A673 (cell line): Measurements from ENCODE around the gene SIMC1. TPM values are rescaled to one million over a fixed set of nuclear protein-coding genes. Genes with fewer than 3 reads are reported as not detected.

Source experiments
- BruUV-seq: library from RNA; stranded (reverse); fragments of 400-500 nt; replicated peaks from 2 replicates; lab custom pipeline; 2021; lab: Mats Ljungman, UMichigan
- CTCF ChIA-PET: fragments of 300-600 bp; sonication (Branson Sonifier 250); formaldehyde crosslinking; loops from one replicate; lab custom pipeline; 2022; ENCODE audit warnings: antibody characterized with exemption; lab: Charles Lee
- POLR2A ChIA-PET: fragments of 300-600 bp; sonication (Branson Sonifier 250); formaldehyde crosslinking; loops from one replicate; lab custom pipeline; 2022; ENCODE audit warnings: antibody characterized with exemption; ENCODE audit not compliant: low non-redundant PET; lab: Charles Lee
- DNase-seq: peaks from one replicate; pipeline ENCODE4 v3.0.0-alpha.2; 2015; ENCODE audit warnings: low spot score
- H3K27ac ChIP-seq: fragments of 200-600 bp; sonication (generic); 2 replicates; pipeline ENCODE4 v1.5.1; 2016; ENCODE audit warnings: mixed run types, low read depth, mild to moderate bottlenecking, mixed read lengths, antibody characterized with exemption, low read length; ENCODE audit not compliant: poor library complexity, severe bottlenecking
- H3K27me3 ChIP-seq: fragments of 200-600 bp; sonication (generic); replicated peaks from 2 replicates; pipeline ENCODE4 v1.6.1; 2017; ENCODE audit warnings: mixed run types, low read depth, mild to moderate bottlenecking, mixed read lengths, antibody characterized with exemption, low read length; ENCODE audit not compliant: insufficient read depth, poor library complexity
- H3K36me3 ChIP-seq: fragments of 200-600 bp; sonication (generic); 2 replicates; pipeline ENCODE4 v1.6.1; 2016; ENCODE audit warnings: mixed run types, mild to moderate bottlenecking, mixed read lengths, antibody characterized with exemption, low read length; ENCODE audit not compliant: insufficient read depth, poor library complexity, severe bottlenecking
- H3K4me1 ChIP-seq: fragments of 200-600 bp; sonication (generic); 2 replicates; pipeline ENCODE4 v1.6.1; 2017; ENCODE audit warnings: mixed run types, mild to moderate bottlenecking, mixed read lengths, antibody characterized with exemption, low read length; ENCODE audit not compliant: insufficient read depth, poor library complexity, severe bottlenecking
- H3K4me3 ChIP-seq: fragments of 200-600 bp; sonication (generic); 2 replicates; pipeline ENCODE4 v1.5.1; 2016; ENCODE audit warnings: low read depth, mixed run types, mild to moderate bottlenecking, mixed read lengths, low read length; ENCODE audit not compliant: poor library complexity, severe bottlenecking
- H3K9me3 ChIP-seq: fragments of 200-600 bp; sonication (generic); 2 replicates; pipeline ENCODE4 v1.6.1; 2016; ENCODE audit warnings: mixed run types, low read depth, mild to moderate bottlenecking, mixed read lengths, antibody characterized with exemption, low read length; ENCODE audit not compliant: poor library complexity, severe bottlenecking
- CTCF ChIP-seq: fragments of 300-800, 200-600 bp; sonication (generic); conservative IDR thresholded peaks from 2 replicates; pipeline ENCODE4 v1.5.1; 2017; ENCODE audit warnings: low read depth, mild to moderate bottlenecking, antibody characterized with exemption, low read length, moderate library complexity, mixed read lengths
- EZH2 ChIP-seq: fragments of 200-600 bp; sonication (generic); IDR thresholded peaks from 2 replicates; pipeline ENCODE4 v1.6.1; 2017; ENCODE audit warnings: borderline replicate concordance, low read depth, mild to moderate bottlenecking, mixed read lengths, antibody characterized with exemption, low read length; ENCODE audit not compliant: poor library complexity, severe bottlenecking
- intact Hi-C: fragments of 100-400 bp; cut with micrococcal nuclease; formaldehyde crosslinking; loops from one replicate; pipeline ENCODE4 v1.10.0; 2022; ENCODE audit not compliant: unreplicated experiment
- total RNA-seq: library from RNA; stranded (reverse); gene quantifications from 2 replicates; pipeline ENCODE4 v1.2.3, GENCODE V29; 2021

The SIMC1 gene
- total RNA-seq, 1 experiment from 2014 or later: 26.6 TPM

- POLR2A ChIA-PET: no interaction called here
- Histone ChIP-seq H3K27me3 (no peaks in the 10 kb centered on the region), H3K4me3 (no peak overlapping the region), H3K36me3 (peaks cover 44% of the 10 kb centered on the region), H3K27ac (no peak overlapping the region), H3K4me1 (peaks cover 5% of the 10 kb centered on the region), H3K9me3 (no peaks in the 10 kb centered on the region)
- CTCF ChIA-PET: no interaction called here
- no peak for TF ChIP-seq EZH2
- no peak for TF ChIP-seq CTCF
- BruUV-seq: no TSS peak
- DNase-seq: no peak
- intact Hi-C loops: no loop called here
These were observed 143.8 kb downstream of the SIMC1 start for GRCh38 chr5:176381979-176382378.

GRCh38 chr5:176382721-176383120 is 144.5 kb downstream of the SIMC1 start:
- H3K36me3 ChIP-seq: peaks cover 44% of the 10 kb centered on the region
- peaks cover 10% of the 10 kb centered on the region for H3K4me1 ChIP-seq
- no peak overlapping the region for H3K27ac ChIP-seq
- TF ChIP-seq EZH2: no peak
- no peak for TF ChIP-seq CTCF
- ChIA-PET POLR2A (no interaction called here), CTCF (no interaction called here)
- no peaks in the 10 kb centered on the region for H3K9me3 ChIP-seq
- no peak for DNase-seq
- no peaks in the 10 kb centered on the region for H3K27me3 ChIP-seq
- H3K4me3 ChIP-seq: no peak overlapping the region
- intact Hi-C loops: no loop called here
- no TSS peak for BruUV-seq

- POLR2A ChIA-PET: no interaction called here
- intact Hi-C loops: no loop called here
These were observed 145.2 kb downstream of the SIMC1 start for GRCh38 chr5:176383248-176383905.

More at GRCh38 chr5:176383248-176383905, 145.2 kb downstream of the SIMC1 start:
- Histone ChIP-seq H3K27me3 (no peaks in the 10 kb centered on the region), H3K4me3 (no peak overlapping the region), H3K36me3 (peaks cover 44% of the 10 kb centered on the region), H3K4me1 (peaks cover 10% of the 10 kb centered on the region), H3K27ac (no peak overlapping the region), H3K9me3 (no peaks in the 10 kb centered on the region)
- TF ChIP-seq EZH2 (no peak), CTCF (no peak)
- no TSS peak for BruUV-seq
- CTCF ChIA-PET: no interaction called here
- DNase-seq: no peak
